Kidney epithelial cell (primary cell): ENCODE results near the gene S100A14. TPM values are rescaled to one million over a fixed set of nuclear protein-coding genes. Genes with fewer than 3 reads are reported as not detected.

Experiments
- DNase-seq: peaks from one replicate; pipeline ENCODE4 v3.0.0-alpha.2; 2010; ENCODE audit warnings: low read depth
- H3K27me3 ChIP-seq: 2 replicates; pipeline ENCODE4 v1.6.0; 2011; ENCODE audit warnings: low read length; ENCODE audit not compliant: control insufficient read depth, insufficient read depth
- H3K36me3 ChIP-seq: 2 replicates; pipeline ENCODE4 v1.5.1; 2011; ENCODE audit warnings: low read length; ENCODE audit not compliant: control insufficient read depth, insufficient read depth
- H3K4me3 ChIP-seq: 2 replicates; pipeline ENCODE4 v1.5.1; 2011; ENCODE audit warnings: low read depth, mild to moderate bottlenecking, control low read depth, low read length
- total RNA-seq: library from RNA; depleted of rRNA; stranded (reverse); fragments of >200 nt; gene quantifications from 2 replicates; pipeline ENCODE4 v1.2.3, GENCODE V29; 2015
- TF ChIP-seq, protein P1 (sequence below): IDR thresholded peaks from 2 replicates; pipeline ENCODE4 v1.5.1; 2011; ENCODE audit warnings: mild to moderate bottlenecking, moderate library complexity, low read length, control low read depth, inconsistent platforms; ENCODE audit not compliant: insufficient read depth, poor library complexity, severe bottlenecking

S100A14 gene
- total RNA-seq: 4.2 and 4.4 TPM in 2 replicates

DNA sequence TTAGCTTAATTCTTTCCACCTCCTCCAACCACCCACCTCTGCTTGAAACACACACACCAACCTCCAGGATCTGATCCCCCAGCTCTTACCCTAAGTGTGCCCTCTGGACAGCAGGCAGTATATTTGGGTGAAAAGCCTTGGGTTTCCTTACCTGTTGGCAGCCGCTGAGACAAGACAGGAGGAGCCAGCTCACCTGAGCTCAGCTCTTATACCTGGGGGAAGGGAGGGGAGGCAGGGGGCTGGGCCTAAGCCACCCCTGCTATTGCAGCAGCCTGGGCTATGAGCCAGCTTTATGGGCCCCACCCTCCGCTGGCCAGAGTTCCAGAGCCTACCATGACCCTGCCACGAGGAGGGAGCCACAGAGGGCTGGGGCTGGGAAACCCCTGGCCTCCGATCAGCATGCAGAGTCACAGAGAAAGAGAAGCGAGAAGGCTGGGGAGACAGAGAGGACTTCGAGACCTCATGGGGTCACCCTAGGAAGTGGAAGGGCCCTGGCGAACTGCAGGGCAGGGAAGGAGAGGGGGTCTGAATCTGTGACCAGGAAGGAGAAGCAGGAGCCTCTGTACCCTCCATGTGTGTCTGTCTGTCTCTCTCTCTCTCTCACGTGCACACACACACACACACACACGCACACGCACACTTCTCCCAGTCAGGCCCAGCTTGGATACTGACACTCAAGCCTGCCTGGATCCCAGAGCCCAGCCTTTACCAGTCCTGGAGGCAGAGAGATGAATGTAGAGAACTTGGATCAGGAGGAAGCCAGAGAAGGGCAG, at the start of gene S100A14:
S100A14 (minus strand) TSS at position 182 of the 773 bp plus-strand sequence. CDS start 467 bp downstream, outside the sequence.
- H3K4me3 ChIP-seq: no peak within 1 kb of the TSS
- no peak for DNase-seq

DNA sequence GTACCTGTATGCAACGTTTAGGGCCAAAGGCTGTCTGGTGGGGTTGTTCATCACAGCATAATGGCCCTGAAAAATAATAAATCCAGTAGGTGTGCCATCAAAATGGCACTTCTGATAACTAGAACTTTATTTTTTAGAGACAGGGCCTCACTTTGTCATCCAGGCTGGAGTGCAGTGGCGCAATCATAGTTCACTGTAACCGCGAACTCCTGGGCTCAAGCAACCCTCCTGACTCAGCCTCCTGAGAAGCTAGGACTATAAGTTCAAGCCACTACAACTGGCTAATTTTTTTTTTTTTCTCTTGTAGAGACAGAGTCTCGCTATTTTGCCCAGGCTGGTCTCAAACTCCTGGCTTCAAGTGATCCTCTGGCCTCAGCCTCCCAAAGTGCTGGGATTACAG, 47.1 kb upstream of the S100A14 start:
- peaks cover 1% of the 10 kb centered on the region for H3K36me3 ChIP-seq
- no peak overlapping the region for H3K4me3 ChIP-seq
- TF ChIP-seq, protein P1, sequence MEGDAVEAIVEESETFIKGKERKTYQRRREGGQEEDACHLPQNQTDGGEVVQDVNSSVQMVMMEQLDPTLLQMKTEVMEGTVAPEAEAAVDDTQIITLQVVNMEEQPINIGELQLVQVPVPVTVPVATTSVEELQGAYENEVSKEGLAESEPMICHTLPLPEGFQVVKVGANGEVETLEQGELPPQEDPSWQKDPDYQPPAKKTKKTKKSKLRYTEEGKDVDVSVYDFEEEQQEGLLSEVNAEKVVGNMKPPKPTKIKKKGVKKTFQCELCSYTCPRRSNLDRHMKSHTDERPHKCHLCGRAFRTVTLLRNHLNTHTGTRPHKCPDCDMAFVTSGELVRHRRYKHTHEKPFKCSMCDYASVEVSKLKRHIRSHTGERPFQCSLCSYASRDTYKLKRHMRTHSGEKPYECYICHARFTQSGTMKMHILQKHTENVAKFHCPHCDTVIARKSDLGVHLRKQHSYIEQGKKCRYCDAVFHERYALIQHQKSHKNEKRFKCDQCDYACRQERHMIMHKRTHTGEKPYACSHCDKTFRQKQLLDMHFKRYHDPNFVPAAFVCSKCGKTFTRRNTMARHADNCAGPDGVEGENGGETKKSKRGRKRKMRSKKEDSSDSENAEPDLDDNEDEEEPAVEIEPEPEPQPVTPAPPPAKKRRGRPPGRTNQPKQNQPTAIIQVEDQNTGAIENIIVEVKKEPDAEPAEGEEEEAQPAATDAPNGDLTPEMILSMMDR: no peak
- no peak for DNase-seq
- H3K27me3 ChIP-seq: no peaks in the 10 kb centered on the region

More for the DNA sequence above, at the start of gene S100A14:
- Histone ChIP-seq H3K27me3 (no peaks in the 10 kb centered on the region), H3K36me3 (no peaks in the 10 kb centered on the region)
- TF ChIP-seq, protein P1: no peak

DNA sequence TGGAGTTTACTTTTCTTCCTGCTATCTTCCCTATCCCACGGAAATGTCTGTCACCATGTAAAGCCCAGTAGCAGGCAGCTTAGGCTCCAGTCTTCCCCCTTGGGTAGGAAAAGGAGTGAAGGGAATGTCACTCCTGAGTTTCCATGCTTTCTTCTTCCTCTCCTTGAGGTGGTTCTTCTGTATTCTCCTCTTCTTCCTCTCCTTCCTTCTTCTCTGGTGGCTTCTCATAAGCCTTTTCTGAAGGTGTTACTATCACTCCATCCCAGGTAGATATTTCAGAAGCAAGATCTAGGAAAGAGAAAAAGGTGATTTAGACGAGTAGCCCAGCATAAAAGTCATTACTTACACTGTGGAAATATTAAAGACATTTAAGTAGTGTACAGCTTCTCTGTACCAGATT, 46.1 kb upstream of the S100A14 start:
- Histone ChIP-seq H3K36me3 (peaks cover 1% of the 10 kb centered on the region), H3K4me3 (no peak overlapping the region), H3K27me3 (no peaks in the 10 kb centered on the region)
- TF ChIP-seq, protein P1: no peak
- no peak for DNase-seq

DNA sequence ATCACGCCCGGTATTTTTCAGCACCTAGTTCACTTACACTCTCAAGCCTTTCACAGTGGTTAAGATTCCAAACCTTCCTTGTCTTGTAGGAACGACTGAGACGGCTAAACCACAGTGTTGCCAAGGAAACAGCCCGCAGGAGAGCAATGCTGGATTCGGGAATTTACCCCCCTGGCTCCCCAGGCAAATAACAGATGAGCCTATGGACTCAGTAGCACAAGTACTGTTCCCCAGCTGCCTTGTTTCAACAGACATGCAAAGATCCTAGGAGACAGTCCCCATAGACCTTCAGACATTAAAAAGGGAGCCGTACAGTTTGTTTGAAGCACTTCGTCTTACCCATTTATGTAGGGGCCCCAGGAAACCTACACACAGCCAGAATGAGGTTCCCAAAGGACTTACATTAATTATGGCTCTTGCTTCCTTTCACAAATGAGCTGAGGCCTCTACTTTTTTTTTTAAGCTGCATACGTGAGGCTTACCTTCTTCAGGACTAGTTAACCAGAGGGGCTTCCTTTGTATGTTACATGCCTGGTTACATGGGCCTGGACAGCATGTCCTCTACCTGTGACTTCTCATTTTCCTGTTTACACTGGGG, 45.1 kb upstream of the S100A14 start:
- Histone ChIP-seq H3K4me3 (no peak overlapping the region), H3K27me3 (no peaks in the 10 kb centered on the region), H3K36me3 (peaks cover 1% of the 10 kb centered on the region)
- TF ChIP-seq, protein P1: no peak
- no peak for DNase-seq

DNA sequence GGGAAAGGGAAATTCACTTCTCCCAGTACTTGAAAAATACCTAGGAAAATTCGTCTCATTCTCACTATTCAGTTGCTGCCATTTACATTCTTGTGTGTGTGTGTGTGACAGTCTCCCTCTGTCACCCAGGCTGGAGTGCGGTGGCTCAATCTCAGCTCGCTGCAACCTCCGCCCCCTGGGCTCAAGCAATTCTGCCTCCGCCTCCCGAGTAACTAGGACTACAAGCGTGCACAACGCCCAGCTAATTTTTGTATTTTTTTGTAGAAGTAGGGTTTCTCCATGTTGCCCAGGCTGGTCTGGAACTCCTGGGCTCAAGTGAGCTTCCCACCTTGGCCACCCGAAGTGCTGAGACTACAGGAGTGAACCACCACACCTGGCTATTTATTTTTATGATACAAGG, 43.5 kb upstream of the S100A14 start:
- DNase-seq: no peak
- Histone ChIP-seq H3K36me3 (peaks cover 1% of the 10 kb centered on the region), H3K4me3 (no peak overlapping the region), H3K27me3 (no peaks in the 10 kb centered on the region)
- TF ChIP-seq, protein P1: no peak
